Activated T-helper 9 cell treated with anti-CD3 and anti-CD28 coated beads, Interleukin-2, amount 50 U/mL, for 16 hours (primary cell): ENCODE results near the gene XKRX.

Experiments
- DNase-seq: peaks from one replicate; pipeline ENCODE4 v3.0.0-alpha.2; 2020; ENCODE audit warnings: low read depth

XKRX gene

GRCh38 chrX:100928660-100929613, at the start of gene XKRX:
XKRX (minus strand) TSS chrX:100928917; CDS start chrX:100928304, 613 bp downstream.
- DNase-seq, result no peak

DNA sequence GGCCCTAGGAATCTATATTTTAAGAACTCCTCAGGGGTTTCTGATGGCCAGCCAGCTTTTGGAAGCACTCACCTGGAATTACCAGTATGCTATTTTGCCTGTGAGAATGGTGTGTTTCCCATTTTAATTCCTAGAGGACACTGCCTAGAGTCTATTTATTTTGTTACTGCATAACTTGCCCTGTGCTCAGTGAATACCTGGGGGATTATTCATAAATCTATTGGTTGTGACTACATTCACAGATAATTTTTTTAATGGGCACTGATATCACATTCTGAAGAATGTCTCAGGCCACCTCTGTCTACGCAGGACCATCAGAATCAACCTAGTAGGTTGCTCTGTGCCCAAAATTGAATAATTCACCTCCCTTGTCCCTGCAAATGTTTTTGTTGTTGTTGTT, 47.5 kb upstream of the XKRX start:
- no peak for DNase-seq

DNA sequence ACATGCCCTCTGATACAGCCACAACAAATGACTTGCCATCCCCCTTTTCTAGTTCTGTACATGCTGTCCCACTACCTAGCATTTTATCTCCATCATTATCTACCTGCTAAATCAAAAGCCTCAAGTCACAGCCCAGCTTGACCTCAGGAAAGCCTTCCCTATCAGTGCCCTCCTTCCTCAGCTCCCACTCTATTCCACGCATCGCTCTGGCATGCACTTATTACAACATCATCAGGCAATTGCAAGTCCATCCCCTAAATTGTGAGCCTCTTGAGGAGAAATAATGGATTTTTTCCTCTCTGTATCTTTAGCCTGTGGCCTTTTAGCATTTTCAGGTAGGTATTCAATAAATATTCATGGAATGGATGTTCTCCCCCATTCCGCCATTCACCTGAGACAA, 46.5 kb upstream of the XKRX start:
- DNase-seq, result no peak

- no peak for DNase-seq
These were observed 44.7 kb upstream of the XKRX start for GRCh38 chrX:100973411-100973810.

- no peak for DNase-seq
These were observed 41.2 kb upstream of the XKRX start for GRCh38 chrX:100969936-100970335.

GRCh38 chrX:100969408-100969807, 40.7 kb upstream of the XKRX start, which contains the start of gene ARL13A:
ARL13A (plus strand) TSS chrX:100969708; CDS start chrX:100973690, 3,982 bp downstream.
- no peak for DNase-seq

DNA sequence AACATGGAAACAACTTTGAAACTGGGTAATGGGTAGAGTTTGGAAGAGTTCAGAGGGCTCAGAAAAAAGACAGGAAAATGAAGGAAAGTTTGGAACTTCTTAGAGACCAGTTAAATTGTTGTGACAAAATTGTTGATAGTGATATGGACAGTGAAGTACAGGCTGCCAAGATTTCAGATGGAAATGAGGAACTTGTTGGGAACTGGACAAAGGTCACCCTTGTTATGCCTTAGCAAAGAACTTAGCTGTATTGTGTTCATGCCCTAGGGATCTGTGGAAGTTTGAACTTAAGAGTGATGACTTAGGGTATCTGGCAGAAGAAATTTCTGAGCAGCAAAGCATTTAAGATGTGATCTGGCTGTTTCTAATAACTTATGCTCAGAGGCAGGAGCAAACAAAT, 35.6 kb upstream of the XKRX start:
- no peak for DNase-seq

GRCh38 chrX:100962811-100963210, 34.1 kb upstream of the XKRX start:
- no peak for DNase-seq

DNA sequence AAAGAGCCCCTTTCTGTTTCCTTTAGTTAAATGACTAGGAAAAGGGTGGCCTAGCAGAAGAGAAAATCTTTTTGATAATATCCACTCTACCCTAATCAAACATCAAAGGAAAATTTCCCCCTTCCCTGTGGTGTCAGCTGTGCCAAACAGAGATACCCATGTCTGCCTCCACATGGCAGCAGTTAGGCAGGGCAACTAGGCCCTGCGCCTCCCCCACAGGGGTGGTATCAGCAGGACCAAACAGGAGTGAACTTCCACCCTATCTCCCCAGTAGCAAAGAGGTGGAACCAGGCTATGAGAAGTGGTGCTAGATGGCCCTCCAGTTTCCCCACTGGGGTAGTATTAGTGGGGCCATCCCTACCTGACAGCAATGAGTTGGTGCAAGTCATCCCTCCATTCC, 19.8 kb upstream of the XKRX start:
- no peak for DNase-seq

DNA sequence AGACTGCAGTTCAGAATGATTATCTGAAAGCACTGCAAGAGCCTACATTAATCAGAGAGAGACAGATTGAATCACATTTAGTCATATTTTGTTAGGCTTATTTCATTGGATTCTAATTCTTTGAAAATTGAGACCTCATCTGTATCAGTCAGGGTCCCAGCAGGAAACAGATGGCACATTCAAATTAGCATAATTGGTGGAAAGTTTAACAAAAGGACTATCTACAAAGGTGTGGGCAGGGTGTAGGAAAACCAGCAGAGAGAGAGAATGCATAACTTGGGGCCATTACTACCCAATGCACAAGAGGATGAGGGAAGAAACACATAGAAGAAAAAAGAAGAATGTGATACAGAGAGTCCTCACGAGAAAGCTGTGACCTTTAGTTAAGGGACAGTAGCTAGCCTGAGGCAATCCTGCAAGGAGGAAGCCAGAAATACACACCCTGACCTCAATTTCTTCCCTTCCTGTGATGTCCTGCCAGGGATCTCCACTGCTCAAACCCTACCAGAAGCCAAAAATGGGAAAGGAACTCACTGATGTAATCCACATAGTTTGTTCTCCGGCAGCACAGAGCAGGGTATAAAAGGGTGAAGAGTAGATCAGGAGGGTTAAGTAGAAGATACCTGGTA, 17.7 kb upstream of the XKRX start:
- no peak for DNase-seq

DNA sequence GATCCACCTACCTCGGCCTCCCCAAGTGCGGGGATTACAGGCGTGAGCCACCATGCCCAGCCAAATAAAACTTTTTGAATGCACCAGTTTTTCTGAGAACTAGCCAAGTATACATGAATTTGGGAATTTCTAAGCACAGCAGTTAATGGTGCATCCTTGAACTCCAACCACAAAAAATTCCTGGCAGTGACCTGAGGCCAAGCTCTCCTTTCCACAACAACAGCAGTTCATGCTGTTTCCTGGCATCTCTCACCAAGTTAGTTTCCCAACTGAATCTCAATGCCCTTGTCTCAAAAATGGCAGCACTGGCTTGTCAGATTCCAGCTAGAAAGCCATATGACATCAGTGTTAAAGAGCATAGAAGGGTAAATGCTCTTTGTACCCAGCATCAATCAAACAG, 15.9 kb upstream of the XKRX start:
- no peak for DNase-seq

GRCh38 chrX:100939333-100939732, 10.6 kb upstream of the XKRX start:
- no peak for DNase-seq

- DNase-seq, result no peak
These were observed 7.0 kb upstream of the XKRX start for GRCh38 chrX:100935767-100936166.

DNA sequence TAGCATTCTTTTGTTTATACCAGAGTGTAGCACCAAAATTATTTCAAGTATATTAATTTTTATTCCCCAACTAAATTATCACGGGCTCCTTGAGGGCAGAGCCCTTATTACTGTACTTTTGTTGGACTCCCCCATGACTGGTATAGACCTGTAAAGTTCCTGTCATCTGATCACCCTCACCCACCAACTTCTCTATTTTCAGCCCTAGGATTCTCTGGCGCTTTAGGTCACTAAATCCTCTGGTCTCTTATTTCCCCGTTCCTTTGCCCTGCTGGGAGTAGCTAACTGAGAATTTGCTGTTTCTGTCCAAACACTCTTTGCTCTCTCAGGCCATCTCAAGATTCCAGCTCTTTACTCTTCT, 3.2 kb upstream of the XKRX start:
- DNase-seq, result no peak

DNA sequence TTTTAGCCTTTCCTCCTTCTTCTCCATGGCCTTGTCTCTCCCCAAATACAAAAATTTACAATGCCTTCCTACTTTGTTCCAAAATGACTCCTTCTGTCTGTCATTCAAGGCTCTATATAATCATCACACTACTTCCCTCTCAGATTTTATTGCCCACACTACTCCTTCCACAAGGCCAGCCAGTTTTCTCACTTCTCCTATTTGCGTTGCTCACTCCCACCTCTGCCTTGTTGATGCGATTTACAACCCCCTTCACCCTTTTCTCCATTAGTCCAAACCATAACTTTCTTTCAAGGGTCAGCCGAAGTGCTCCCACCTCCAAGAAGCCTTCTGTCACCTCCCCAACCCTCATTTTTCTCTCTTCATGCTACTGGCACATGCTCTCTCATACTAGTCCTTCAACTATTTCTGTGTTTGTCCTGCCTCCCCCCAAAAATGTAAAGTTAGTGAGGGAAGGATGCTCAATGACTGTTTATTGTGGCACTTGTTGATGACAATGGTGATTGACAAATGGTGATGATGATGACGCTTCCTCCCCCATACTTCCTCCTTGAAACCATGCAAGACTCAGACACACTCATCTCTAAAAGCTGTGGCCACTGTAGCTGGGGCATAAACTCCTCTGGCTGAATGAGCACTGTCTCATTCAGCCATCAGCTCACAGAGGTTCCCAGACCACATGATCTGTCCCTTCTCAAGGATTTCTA, 2.7 kb upstream of the XKRX start:
- DNase-seq, result no peak

DNA sequence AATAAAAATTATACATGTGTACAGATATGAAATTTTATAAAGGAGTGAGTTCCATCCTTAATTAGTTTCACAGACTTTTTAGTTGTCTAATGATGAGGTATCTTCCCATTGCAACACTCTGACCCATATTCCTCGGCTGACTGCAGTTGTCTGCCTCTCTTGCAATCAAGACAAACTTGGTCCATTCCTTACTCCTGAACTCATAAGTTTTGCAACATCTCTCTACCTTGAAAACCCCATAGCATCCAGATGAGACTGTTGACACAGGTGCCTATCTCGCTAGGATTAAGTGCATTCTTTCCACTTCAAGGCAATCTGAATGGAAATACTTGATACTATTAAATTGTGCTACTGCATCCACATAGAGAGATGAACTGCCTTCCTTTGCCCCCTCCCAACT, 2.3 kb downstream of the XKRX start:
- no peak for DNase-seq

DNA sequence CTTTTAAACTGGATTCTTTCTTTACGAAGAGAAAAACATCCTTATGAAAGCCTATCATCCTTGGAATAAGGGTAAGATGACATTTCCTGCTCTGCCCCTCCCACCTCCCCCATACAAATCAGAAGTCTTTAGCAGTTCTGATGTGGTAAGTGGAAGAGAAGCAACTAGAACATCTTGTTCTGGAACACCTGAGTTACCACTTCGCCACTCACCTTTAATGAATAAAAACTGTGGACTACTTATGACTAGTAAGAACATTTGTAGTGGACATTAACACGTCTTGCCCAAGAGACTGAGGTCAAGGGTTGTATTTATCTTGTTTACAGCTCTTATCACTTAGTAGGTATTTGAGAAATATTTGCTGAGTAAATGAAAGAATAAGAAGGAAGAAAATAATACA, 4.3 kb downstream of the XKRX start:
- no peak for DNase-seq

DNA sequence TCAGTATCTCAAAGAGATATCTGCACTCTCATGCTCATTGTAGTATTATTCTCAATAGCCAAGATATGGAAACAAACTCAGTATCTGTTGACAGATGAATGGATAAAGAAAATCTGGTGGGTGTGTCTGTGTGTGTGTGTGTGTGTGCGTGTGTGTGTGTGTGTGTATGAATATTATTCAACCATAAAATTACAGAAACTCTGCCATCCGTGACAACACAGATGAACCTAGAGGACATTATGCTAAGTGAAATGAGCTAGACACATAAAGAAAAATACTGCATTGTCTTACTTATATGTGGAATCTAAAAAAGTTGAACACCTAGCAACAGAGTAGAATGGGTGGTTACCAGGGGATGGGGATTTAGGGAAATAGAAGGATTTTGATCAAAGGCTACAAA, 13.2 kb downstream of the XKRX start:
- DNase-seq, result no peak

- DNase-seq, result no peak
These were observed 15.6 kb downstream of the XKRX start for GRCh38 chrX:100913111-100913510.

DNA sequence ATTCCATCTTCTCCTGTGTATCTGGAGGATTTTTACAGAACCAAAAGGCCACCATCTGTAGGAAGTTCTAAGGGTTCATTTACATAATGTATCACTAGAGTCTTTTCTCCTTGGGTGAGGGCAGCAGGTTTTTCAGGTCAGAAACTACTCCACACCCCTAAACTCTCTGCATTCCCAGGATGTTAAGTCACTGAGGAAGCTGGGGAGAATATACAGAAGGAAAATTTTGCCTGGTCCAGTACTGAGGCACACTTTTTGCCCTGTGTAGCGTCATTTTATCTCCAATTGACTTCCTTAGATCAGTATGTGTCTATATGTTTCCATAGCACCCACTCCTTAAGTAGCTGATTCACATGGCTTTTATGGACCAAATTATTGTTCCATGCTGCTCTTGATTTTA, 17.0 kb downstream of the XKRX start:
- no peak for DNase-seq

GRCh38 chrX:100905620-100906019, 23.1 kb downstream of the XKRX start:
- no peak for DNase-seq

DNA sequence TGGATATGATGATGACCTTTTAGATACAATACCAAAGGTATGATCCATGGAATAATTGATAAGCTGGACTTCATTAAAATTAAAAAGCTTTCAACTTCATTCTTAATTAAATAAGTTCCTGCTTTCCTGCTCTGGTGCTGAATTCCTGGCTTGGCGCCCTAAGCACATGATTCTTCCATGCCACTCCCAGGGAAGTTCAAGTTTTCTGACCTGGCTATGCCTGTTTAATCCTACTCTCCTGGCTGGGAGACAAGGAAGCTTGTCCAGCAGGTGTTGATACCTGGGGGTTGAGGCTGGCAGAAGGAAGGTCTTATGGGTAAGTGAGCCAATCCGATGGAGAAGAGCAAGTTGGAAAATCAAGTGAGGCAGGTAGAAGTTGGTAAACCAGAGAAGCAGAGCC, 24.3 kb downstream of the XKRX start:
- DNase-seq, result no peak
